ENCODE results near the gene FAM222B. TPM values are rescaled to one million over a fixed set of nuclear protein-coding genes. Genes with fewer than 3 reads are reported as not detected.

The FAM222B gene
- total and polyA plus RNA-seq, 8 donors = 16.5 to 25.4 (median 19.6) TPM

- TF ChIP-seq CTCF (IDR thresholded peaks at IDR 0.05) = no peak
- Histone ChIP-seq H3K36me3 (peaks cover 0 to 57% of the 10 kb centered on the region in 2 donors), H3K4me1 (peaks cover 0 to 44% of the 10 kb centered on the region in 2 donors), H3K4me3 (no peak overlapping the region), H3K27me3 (no peaks in the 10 kb centered on the region), H3K9me3 (no peaks in the 10 kb centered on the region), H3K27ac (no peak overlapping the region)
- no peak for ATAC-seq
- no peak for DNase-seq
- intact Hi-C loops (cut with DNase I) = no loop called here
Measured at GRCh38 chr17:28888832-28889231, 46.2 kb upstream of the FAM222B start.

- no peaks in the 10 kb centered on the region for H3K9me3 ChIP-seq
- ATAC-seq (no peak), DNase-seq (no peak)
- no peak for TF ChIP-seq CTCF (IDR thresholded peaks at IDR 0.05)
- no peak overlapping the region for H3K27ac ChIP-seq
- intact Hi-C loops (cut with DNase I) = no loop called here
- peaks cover 0 to 35% of the 10 kb centered on the region in 2 donors for H3K4me1 ChIP-seq
- H3K4me3 ChIP-seq = no peak overlapping the region
- H3K27me3 ChIP-seq = no peaks in the 10 kb centered on the region
- H3K36me3 ChIP-seq = peaks cover 0 to 65% of the 10 kb centered on the region in 2 donors
Measured at GRCh38 chr17:28887871-28888471, 45.4 kb upstream of the FAM222B start.

- no peak overlapping the region for H3K27ac ChIP-seq
- no peak overlapping the region for H3K4me3 ChIP-seq
- DNase-seq (no peak), ATAC-seq (no peak)
- peaks cover 0 to 15% of the 10 kb centered on the region in 2 donors for H3K4me1 ChIP-seq
- H3K36me3 ChIP-seq = peaks cover 0 to 82% of the 10 kb centered on the region in 2 donors
- TF ChIP-seq CTCF (IDR thresholded peaks at IDR 0.05) = no peak
- H3K27me3 ChIP-seq = no peaks in the 10 kb centered on the region
- intact Hi-C loops (cut with DNase I) = no loop called here
- no peaks in the 10 kb centered on the region for H3K9me3 ChIP-seq
Measured at GRCh38 chr17:28885951-28886350, 43.4 kb upstream of the FAM222B start.

DNA sequence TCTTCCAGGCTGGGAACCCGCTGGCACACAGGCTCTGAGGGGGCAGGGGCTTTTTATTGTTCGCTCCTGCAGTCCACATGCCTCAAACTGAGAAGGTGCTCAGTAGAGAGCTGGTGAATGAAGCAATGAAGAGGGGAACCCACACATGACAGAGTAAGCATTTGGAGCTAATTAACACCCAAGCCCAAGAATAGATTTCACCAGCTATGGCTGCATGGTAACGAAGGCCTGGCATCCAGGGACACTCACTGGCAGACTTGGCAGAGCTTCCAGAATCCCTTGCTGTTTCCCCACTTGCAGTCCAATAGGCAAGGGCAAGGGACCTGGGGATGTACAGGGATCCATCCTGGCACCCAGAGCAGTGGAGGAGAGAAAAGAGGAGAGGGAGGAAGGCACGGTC lies 42.8 kb upstream of the FAM222B start:
- no peaks in the 10 kb centered on the region for H3K27me3 ChIP-seq
- no peak overlapping the region for H3K4me3 ChIP-seq
- peaks cover 0 to 88% of the 10 kb centered on the region in 2 donors for H3K36me3 ChIP-seq
- no peak for DNase-seq
- H3K27ac ChIP-seq = no peak overlapping the region
- intact Hi-C loops (cut with DNase I) = no loop called here
- no peaks in the 10 kb centered on the region for H3K9me3 ChIP-seq
- peaks cover 0 to 11% of the 10 kb centered on the region in 2 donors for H3K4me1 ChIP-seq
- TF ChIP-seq CTCF (IDR thresholded peaks at IDR 0.05) = no peak
- no peak for ATAC-seq

DNA sequence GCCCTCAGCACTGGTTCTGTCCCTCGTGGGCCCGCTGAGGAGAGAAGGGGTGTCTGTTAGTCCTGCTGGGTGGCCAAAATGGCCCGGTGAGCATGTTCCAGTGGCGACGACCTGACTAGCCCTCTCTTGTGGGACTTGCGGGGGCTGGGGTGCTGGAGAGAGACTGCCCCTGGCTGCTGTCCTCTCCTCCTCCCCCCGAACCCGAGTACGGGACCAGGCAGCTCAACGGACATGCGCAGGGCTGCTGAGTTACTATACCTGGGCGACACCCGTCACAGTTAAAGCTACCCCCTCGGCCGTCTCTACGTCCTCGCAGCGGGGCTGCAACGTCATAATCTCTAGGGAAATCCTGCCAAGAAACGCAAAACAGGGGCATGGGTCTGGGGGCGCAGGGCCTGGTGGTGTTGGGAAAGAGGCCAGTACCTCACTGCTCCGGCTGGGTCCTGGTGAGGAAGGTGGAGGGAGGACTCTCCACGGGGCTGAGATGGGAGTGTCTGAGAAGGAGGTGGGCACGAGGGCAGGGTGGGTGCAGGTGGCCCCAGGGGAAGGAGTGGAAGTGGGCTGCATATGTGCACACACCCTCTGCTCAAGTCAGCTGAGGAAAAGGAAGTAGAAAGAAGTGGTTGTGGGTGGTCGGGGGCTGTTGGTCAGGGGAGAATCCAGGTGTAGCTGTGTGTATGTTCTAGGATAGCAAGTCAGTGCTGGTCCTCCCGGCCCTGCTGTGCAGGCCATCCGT lies 41.5 kb upstream of the FAM222B start:
- TF ChIP-seq CTCF (IDR thresholded peaks at IDR 0.05) = no peak
- peaks cover 0 to 5% of the 10 kb centered on the region in 2 donors for H3K4me1 ChIP-seq
- H3K4me3 ChIP-seq = no peak overlapping the region
- H3K27me3 ChIP-seq = no peaks in the 10 kb centered on the region
- DNase-seq (no peak), ATAC-seq (no peak)
- no peaks in the 10 kb centered on the region for H3K9me3 ChIP-seq
- intact Hi-C loops (cut with DNase I) = loop anchor here in 1 of 2 donors (5.0 kb wide), 1 partner anchor 37 kb away; no protein-coding TSS in a partner anchor
- H3K36me3 ChIP-seq = peaks cover 0 to 96% of the 10 kb centered on the region in 2 donors
- H3K27ac ChIP-seq = peak overlapping the region in 1 of 2 donors; percentile 8
